Activated T-cell treated with anti-CD3 and anti-CD28 coated beads, Interleukin-2, amount 50 U/mL, for 4 hours (primary cell): ENCODE data around the gene ZNF333. TPM values are rescaled to one million over a fixed set of nuclear protein-coding genes. Genes with fewer than 3 reads are reported as not detected.

Experiments used
- ATAC-seq, 2 donors: fragments of 200-7000 bp; cut with Tn5 transposase; one replicate each; pipeline ENCODE4 v1.10.0; 2021
- DNase-seq: peaks from one replicate; pipeline ENCODE4 v3.0.0-alpha.2; 2020
- H3K27me3 Mint-ChIP-seq: one replicate; pipeline ENCODE4 v1.8.0; 2021; ENCODE audit warnings: low read depth, mixed read lengths
- H3K36me3 Mint-ChIP-seq: one replicate; pipeline ENCODE4 v1.8.0; 2022; ENCODE audit warnings: mixed read lengths; ENCODE audit not compliant: insufficient read depth
- H3K4me1 Mint-ChIP-seq: one replicate; pipeline ENCODE4 v1.8.0; 2021; ENCODE audit warnings: low read depth, mixed read lengths
- H3K4me3 Mint-ChIP-seq: one replicate; pipeline ENCODE4 v1.8.0; 2021; ENCODE audit warnings: mild to moderate bottlenecking, moderate library complexity, mixed read lengths
- H3K9me3 Mint-ChIP-seq: one replicate; pipeline ENCODE4 v1.8.0; 2021; ENCODE audit warnings: mixed read lengths
- total RNA-seq, 3 donors: library from RNA; stranded (reverse); gene quantifications; one replicate each; pipeline ENCODE4 v1.2.1, GENCODE V29; 2021

The ZNF333 gene
- total RNA-seq, 3 donors from 2014 or later, result 7.1 to 13.9 (median 7.7) TPM

DNA sequence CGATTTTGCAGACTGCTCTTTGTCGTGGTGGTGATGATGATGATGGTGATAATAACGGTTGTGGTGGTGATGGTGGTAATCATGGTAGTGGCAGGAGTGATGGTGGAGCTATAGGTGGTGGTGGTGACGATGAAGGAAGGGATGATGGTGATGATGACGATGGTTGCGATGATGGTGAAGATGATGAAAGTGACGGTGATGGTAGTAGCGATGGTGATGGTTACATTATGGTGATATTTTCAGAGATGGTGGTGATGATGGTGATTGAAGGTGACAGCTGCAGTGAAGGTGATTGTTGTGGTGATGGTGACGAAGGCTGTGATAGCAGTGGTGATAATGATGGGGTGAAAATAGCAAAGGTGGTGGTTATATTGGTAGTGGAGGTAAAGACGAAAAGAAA is 13.1 kb upstream of the ZNF333 start:
- Mint-ChIP-seq H3K4me1 (peaks cover 6% of the 10 kb centered on the region), H3K9me3 (no peaks in the 10 kb centered on the region), H3K27me3 (peaks cover 10% of the 10 kb centered on the region), H3K4me3 (no peak overlapping the region), H3K36me3 (no peaks in the 10 kb centered on the region)
- ATAC-seq (no peak), DNase-seq (no peak)

DNA sequence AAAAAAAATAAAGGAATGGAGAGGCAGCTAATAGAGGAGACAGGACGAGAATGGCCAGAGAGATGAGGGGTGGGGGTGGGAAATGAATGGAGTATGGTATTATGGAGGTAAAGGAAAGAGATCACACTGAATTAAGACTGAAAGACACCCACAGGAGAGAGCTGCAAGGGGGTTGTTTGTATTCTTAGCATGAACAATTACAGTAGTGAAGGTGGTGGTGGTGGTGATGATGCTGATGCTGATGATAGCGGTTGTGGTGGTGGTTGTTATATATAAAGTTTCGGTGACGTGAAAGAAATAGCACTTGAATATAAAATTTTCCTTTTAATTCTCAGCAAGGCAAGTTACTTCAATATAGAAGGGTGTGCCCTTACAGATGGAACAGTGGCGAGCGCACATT is 12.4 kb upstream of the ZNF333 start:
- Mint-ChIP-seq H3K4me3 (no peak overlapping the region), H3K36me3 (no peaks in the 10 kb centered on the region), H3K4me1 (peaks cover 5% of the 10 kb centered on the region), H3K27me3 (peaks cover 14% of the 10 kb centered on the region), H3K9me3 (no peaks in the 10 kb centered on the region)
- peak; percentile 57 to 75 for ATAC-seq
- no peak for DNase-seq

DNA sequence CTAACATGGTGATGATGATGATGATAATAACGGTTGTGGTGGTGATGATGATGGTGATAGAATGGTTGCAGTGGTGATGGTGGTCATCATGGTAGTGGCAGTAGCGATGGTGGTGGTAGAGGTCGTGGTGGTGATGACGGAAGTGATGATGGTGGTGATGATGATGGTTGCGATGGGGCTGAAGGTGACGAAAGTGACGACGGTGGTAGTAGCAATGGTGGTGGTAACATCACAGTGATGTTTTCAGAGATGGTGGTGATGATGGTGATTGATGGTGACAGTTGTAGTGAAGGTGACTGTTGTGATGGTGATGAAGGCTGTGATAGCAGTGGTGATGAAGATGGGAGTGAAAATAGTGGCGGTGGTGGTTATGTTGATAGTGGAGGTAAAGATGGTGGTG is 11.6 kb upstream of the ZNF333 start:
- Mint-ChIP-seq H3K36me3 (no peaks in the 10 kb centered on the region), H3K27me3 (peaks cover 13% of the 10 kb centered on the region)
- ATAC-seq, result no peak

DNA sequence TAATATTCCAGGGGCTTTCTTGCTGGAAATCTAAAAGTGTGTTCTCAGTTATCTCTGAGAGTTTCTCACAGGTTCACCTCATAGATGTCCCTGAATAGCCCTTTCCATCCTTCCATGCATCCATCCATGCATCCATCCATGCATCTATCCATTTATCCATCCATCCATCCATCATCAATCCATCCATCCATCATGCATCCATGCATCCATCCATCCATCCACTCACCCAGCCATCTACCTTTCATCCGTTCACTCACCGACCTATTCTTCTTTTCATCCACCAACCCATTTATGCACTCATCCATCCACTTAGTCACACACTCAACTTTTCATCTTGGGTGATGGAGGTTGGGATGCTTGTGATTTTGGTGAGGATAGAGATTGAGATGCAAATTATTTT is 7.8 kb upstream of the ZNF333 start:
- DNase-seq, result no peak
- H3K4me1 Mint-ChIP-seq, result no peaks in the 10 kb centered on the region
- no peak overlapping the region for H3K4me3 Mint-ChIP-seq
- no peak for ATAC-seq
- H3K27me3 Mint-ChIP-seq, result peaks cover 4% of the 10 kb centered on the region
- H3K36me3 Mint-ChIP-seq, result no peaks in the 10 kb centered on the region
- no peaks in the 10 kb centered on the region for H3K9me3 Mint-ChIP-seq

More for the DNA sequence above, 11.6 kb upstream of the ZNF333 start:
- Mint-ChIP-seq H3K9me3 (no peaks in the 10 kb centered on the region), H3K4me3 (no peak overlapping the region), H3K4me1 (peaks cover 4% of the 10 kb centered on the region)
- no peak for DNase-seq

DNA sequence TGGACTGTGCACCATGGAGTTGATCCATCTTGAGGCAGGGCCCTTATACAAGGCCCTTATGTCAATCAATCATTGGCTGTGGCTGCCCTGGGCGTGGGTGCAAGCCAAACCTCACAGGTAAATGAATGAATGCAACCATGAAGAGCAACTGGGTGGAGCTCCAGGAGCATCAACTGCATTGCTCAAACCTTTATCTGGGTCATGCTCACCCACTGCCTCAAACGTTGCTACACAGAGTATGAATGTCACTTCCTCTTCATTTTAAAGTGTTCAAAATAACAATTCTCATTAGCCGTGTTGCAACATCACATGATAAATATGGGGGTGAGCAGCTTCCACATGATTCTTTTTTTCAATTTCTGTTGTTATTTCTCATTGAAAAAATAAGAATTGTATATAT is 6.4 kb upstream of the ZNF333 start:
- Mint-ChIP-seq H3K27me3 (peaks cover 4% of the 10 kb centered on the region), H3K9me3 (no peaks in the 10 kb centered on the region), H3K4me3 (no peak overlapping the region), H3K4me1 (no peaks in the 10 kb centered on the region), H3K36me3 (no peaks in the 10 kb centered on the region)
- DNase-seq (no peak), ATAC-seq (no peak)

DNA sequence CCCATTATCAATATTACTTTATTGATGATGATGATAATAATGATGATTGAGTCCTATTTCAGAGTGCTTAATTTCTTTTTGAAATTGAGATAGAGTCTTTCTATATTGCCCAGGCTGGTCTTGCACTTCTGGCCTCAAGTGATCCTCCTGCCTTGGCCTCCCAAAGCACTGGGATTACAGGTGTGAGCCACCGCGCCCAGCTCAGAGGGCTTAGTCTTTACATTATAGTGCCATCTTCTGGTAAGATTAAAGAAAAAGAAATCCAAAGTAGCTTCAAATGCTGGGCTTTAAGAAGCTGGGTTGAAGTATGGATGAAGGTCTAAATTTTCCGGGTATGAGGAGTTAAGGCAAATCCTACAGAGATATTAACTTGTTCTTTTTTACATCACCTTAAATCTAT is 3.4 kb upstream of the ZNF333 start:
- H3K36me3 Mint-ChIP-seq, result no peaks in the 10 kb centered on the region
- H3K4me1 Mint-ChIP-seq, result peaks cover 11% of the 10 kb centered on the region
- ATAC-seq (no peak), DNase-seq (no peak)
- H3K4me3 Mint-ChIP-seq, result no peak overlapping the region
- peaks cover 4% of the 10 kb centered on the region for H3K27me3 Mint-ChIP-seq
- no peaks in the 10 kb centered on the region for H3K9me3 Mint-ChIP-seq

DNA sequence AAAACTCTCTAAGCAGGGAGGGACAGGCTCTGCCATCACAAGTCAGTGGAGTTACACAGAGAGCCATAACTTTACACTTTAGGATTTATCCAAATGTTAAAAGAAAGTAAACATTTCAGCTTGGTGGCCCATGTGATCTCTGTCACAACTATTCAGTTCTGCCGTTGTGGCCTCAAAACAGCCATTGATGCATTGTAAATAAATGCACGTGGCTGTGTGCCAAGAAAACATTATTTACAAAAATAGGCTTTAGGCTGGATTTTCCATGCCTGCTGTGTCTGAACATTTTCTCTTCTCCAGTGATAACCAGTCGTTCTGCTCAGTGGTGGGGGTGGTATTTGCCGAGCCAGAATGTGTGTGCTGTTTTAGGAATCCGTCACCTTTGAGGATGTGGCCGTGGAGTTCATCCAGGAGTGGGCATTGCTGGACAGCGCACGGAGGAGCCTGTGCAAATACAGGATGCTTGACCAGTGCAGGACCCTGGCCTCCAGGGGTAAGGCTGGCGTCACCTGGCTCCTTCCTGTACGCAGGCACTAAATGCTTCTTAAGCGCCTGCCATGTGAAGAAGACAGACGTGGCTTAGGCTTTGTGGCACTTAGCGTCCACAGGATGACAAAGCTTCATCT is 4.9 kb downstream of the ZNF333 start:
- H3K36me3 Mint-ChIP-seq, result peaks cover 29% of the 10 kb centered on the region
- peaks cover 13% of the 10 kb centered on the region for H3K4me1 Mint-ChIP-seq
- no peaks in the 10 kb centered on the region for H3K9me3 Mint-ChIP-seq
- ATAC-seq, result no peak
- no peaks in the 10 kb centered on the region for H3K27me3 Mint-ChIP-seq
- no peak overlapping the region for H3K4me3 Mint-ChIP-seq
- no peak for DNase-seq

DNA sequence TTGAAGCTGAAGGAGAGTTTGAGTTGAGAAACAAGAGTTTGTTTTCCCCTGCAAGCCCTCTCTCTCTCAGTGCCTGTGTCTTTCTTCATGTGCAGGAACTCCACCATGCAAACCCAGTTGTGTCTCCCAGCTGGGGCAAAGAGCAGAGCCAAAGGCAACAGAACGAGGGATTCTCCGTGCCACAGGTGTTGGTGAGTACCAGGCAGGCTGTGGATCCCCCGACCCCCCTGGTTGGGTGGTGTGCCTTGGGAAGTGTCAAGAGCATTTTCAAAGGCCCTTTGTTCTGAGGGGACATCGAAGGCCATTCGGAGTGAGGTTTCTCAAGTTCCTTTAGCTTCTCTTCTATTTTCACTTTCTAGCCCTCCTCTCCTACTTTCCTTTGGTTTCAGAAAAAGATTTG is 5.6 kb downstream of the ZNF333 start:
- ATAC-seq, result no peak
- H3K36me3 Mint-ChIP-seq, result peaks cover 35% of the 10 kb centered on the region

DNA sequence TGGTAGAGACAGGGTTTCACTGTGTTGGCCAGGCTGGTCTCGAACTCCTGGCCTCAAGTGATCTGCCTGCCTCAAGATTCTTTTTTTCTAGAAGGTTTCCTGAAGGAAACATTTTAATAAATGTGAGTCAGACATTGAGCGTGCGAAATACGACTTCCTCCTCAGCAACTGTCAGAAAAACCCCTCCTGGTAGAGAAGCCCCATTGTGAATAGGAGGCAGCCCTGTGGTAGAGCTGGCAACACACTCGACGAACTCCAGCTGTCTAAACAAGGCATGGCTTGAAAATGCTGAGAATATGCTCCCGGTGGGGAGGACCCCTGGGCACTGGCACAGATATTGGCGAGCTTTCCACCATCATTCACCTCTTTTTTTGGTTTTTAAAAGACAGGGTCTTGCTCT is 9.8 kb downstream of the ZNF333 start:
- no peaks in the 10 kb centered on the region for H3K9me3 Mint-ChIP-seq
- ATAC-seq (no peak), DNase-seq (no peak)
- no peaks in the 10 kb centered on the region for H3K4me1 Mint-ChIP-seq
- peaks cover 54% of the 10 kb centered on the region for H3K36me3 Mint-ChIP-seq
- H3K27me3 Mint-ChIP-seq, result no peaks in the 10 kb centered on the region
- H3K4me3 Mint-ChIP-seq, result no peak overlapping the region

More for the DNA sequence above, 5.6 kb downstream of the ZNF333 start:
- peaks cover 9% of the 10 kb centered on the region for H3K4me1 Mint-ChIP-seq
- H3K27me3 Mint-ChIP-seq, result no peaks in the 10 kb centered on the region
- no peaks in the 10 kb centered on the region for H3K9me3 Mint-ChIP-seq
- DNase-seq, result no peak
- no peak overlapping the region for H3K4me3 Mint-ChIP-seq

DNA sequence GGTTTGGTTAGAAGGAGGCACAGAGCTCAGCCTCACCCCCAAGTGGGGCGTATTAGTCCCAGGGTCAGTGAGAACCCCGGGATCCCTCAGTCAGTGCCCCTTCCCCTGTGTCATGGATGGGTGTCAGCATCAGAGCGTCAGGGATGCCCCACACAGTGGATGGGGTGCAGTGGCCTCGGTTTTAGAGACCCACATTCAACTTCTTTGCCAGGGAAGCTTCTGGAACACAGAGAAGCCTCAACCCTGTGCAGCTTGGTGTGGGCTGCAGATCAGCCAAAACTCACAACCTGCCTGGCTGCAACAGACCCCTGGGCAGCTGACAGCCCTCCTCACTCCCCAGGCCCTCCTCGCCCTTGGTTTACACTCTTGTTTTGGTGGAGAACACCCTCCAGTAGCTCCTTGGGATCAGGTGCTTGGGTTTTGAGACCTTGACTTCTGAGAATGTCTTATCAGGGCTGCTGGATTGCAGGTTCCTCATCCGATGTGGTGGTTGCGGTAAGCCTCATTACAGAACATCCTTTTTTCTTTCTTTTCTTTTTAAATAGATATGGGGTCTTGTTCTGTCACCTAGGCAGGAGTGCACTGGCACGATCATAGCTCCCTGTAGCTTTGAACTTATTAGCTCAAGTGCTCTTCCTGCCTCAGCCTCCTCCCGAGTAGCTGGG is 11.0 kb downstream of the ZNF333 start:
- ATAC-seq (no peak), DNase-seq (no peak)
- Mint-ChIP-seq H3K4me3 (no peak overlapping the region), H3K36me3 (peaks cover 59% of the 10 kb centered on the region), H3K4me1 (no peaks in the 10 kb centered on the region), H3K9me3 (no peaks in the 10 kb centered on the region), H3K27me3 (no peaks in the 10 kb centered on the region)

DNA sequence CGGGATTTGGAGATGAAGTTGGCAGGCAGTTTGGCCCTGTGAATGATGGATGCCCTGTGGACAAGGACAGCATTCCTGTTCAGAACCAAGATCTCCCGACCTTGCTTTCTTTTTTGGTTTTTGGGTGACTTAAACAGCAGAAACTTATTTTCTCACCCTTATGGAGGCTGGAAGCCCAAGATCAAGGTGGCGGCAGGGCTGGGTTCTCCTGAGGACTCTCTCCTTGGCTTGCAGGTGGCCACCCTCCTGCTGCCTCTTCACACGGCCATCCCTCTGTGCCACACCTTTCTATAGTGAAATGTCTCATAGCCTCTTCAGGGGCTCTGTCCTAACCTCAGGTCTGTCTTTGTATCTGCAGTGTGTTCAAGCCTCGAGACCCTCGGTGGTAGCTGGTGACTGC is 14.0 kb downstream of the ZNF333 start:
- DNase-seq (no peak), ATAC-seq (no peak)
- Mint-ChIP-seq H3K36me3 (peaks cover 66% of the 10 kb centered on the region), H3K4me1 (no peaks in the 10 kb centered on the region), H3K9me3 (no peaks in the 10 kb centered on the region), H3K27me3 (no peaks in the 10 kb centered on the region), H3K4me3 (no peak overlapping the region)

DNA sequence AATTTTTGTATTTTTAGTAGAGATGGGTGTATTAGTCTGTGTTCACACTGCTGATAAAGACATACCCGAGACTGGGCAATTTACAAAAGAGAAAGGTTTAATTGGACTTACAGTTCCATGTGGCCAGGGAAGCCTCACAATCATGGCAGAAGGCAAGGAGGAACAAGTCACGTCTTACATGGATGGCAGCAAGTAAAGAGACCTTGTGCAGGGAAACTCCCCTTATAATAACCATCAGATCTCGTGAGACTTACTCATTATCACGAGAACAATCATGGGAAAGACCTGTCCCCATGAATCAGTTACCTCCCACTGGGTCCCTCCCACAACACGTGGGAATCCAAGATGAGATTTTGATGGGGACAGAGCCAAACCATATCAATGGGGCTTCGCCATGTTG is 14.6 kb downstream of the ZNF333 start:
- no peak for ATAC-seq
- no peaks in the 10 kb centered on the region for H3K27me3 Mint-ChIP-seq

DNA sequence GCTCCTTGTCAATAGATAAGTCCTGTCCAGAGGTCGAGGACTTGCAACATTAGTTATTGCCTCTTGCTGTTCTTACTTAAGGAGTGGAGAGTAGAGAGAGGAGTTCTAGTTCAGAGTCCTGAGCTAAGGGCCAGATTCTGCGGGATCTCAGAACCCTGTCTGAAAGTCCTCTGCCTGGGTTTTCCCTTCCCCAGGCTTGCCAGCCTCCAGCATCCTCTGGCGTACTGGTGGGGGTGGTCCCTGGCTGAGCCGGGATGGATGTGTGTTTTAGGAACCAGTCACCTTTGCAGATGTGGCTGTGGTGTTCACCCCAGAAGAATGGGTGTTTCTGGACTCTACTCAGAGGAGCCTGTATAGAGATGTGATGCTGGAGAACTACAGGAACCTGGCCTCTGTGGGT is 26.0 kb downstream of the ZNF333 start:
- H3K36me3 Mint-ChIP-seq, result peaks cover 90% of the 10 kb centered on the region
- no peaks in the 10 kb centered on the region for H3K27me3 Mint-ChIP-seq
- DNase-seq (no peak), ATAC-seq (no peak)
- no peak overlapping the region for H3K4me3 Mint-ChIP-seq
- H3K4me1 Mint-ChIP-seq, result no peaks in the 10 kb centered on the region
- peaks cover 68% of the 10 kb centered on the region for H3K9me3 Mint-ChIP-seq

More for the DNA sequence above, 14.6 kb downstream of the ZNF333 start:
- Mint-ChIP-seq H3K36me3 (peaks cover 70% of the 10 kb centered on the region), H3K9me3 (no peaks in the 10 kb centered on the region), H3K4me1 (no peaks in the 10 kb centered on the region), H3K4me3 (no peak overlapping the region)
- no peak for DNase-seq

DNA sequence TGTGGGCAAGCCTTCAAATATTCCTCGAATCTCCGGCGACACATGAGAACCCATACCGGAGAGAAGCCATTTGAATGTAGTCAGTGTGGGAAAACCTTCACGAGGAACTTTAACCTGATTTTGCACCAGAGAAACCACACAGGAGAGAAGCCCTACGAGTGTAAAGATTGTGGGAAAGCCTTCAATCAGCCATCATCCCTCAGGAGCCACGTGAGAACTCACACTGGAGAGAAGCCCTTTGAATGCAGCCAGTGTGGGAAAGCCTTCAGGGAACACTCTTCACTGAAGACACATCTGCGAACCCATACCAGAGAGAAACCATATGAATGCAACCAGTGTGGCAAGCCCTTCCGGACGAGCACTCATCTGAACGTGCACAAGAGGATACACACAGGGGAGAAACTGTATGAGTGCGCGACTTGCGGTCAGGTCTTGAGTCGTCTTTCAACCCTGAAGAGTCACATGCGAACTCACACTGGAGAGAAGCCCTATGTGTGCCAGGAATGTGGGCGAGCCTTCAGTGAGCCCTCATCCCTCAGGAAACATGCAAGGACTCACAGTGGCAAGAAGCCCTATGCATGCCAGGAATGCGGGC is 28.8 kb downstream of the ZNF333 start:
- H3K27me3 Mint-ChIP-seq, result no peaks in the 10 kb centered on the region
- no peak for ATAC-seq
- no peaks in the 10 kb centered on the region for H3K4me1 Mint-ChIP-seq
- H3K9me3 Mint-ChIP-seq, result peaks cover 73% of the 10 kb centered on the region
- no peak overlapping the region for H3K4me3 Mint-ChIP-seq
- DNase-seq, result no peak
- H3K36me3 Mint-ChIP-seq, result peaks cover 87% of the 10 kb centered on the region

DNA sequence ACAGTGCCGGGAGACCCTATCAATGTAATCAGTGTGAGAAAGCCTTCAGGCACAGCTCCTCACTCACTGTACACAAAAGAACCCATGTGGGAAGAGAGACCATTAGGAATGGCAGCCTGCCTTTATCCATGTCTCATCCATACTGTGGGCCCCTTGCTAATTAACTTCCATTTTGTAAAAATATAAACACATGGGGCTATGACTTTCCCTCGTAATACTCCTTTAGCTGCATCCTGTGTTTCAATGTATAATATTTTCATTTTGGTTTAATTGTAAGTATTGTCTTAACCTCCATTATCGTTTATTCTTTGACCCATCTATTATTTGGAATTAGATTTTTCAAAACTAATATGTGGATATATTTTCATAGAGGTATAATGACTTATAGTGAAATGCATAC is 29.3 kb downstream of the ZNF333 start:
- Mint-ChIP-seq H3K4me3 (no peak overlapping the region), H3K9me3 (peaks cover 71% of the 10 kb centered on the region), H3K36me3 (peaks cover 85% of the 10 kb centered on the region), H3K4me1 (no peaks in the 10 kb centered on the region), H3K27me3 (no peaks in the 10 kb centered on the region)
- DNase-seq, result no peak
- no peak for ATAC-seq
